HG03064 (cell line): ENCODE data around the gene ACACA.

Experiments used
- ATAC-seq: cut with Tn5 transposase; IDR thresholded peaks from one replicate; pipeline ENCODE4 v1.9.1; 2021; ENCODE audit warnings: low read depth; ENCODE audit not compliant: unreplicated experiment

The ACACA gene

GRCh38 chr17:37399265-37399803, 7.3 kb downstream of the ACACA start:
- no peak for ATAC-seq

GRCh38 chr17:37393352-37393751, 13.3 kb downstream of the ACACA start:
- no peak for ATAC-seq

- ATAC-seq, result no peak
These were observed 14.5 kb downstream of the ACACA start for GRCh38 chr17:37392024-37392590.

GRCh38 chr17:37391146-37391545, 15.5 kb downstream of the ACACA start:
- no peak for ATAC-seq

- ATAC-seq, result no peak
These were observed 17.5 kb downstream of the ACACA start for GRCh38 chr17:37389160-37389559.

GRCh38 chr17:37388266-37388665, 18.4 kb downstream of the ACACA start:
- ATAC-seq, result no peak

- ATAC-seq, result no peak
These were observed 20.2 kb downstream of the ACACA start for GRCh38 chr17:37386462-37386861.

- no peak for ATAC-seq
These were observed 21.1 kb downstream of the ACACA start for GRCh38 chr17:37385474-37385990.

- no peak for ATAC-seq
These were observed 22.0 kb downstream of the ACACA start for GRCh38 chr17:37384560-37385149.

- no peak for ATAC-seq
These were observed 24.6 kb downstream of the ACACA start for GRCh38 chr17:37382056-37382455.

- no peak for ATAC-seq
These were observed 30.9 kb downstream of the ACACA start, which contains the start of gene C17orf78 for GRCh38 chr17:37375706-37376105. Gene C17orf78 (plus strand): TSS chr17:37375985. CDS start chr17:37376093, 108 bp downstream.

GRCh38 chr17:37373530-37374159, 33.0 kb downstream of the ACACA start:
- ATAC-seq, result no peak

- ATAC-seq, result no peak
These were observed 38.1 kb downstream of the ACACA start for GRCh38 chr17:37368577-37368976.

- no peak for ATAC-seq
These were observed 41.0 kb downstream of the ACACA start for GRCh38 chr17:37365589-37365988.

GRCh38 chr17:37361543-37361942, 45.1 kb downstream of the ACACA start:
- ATAC-seq, result no peak

GRCh38 chr17:37360632-37361031, 46.0 kb downstream of the ACACA start:
- ATAC-seq, result no peak

GRCh38 chr17:37359682-37360188, 46.9 kb downstream of the ACACA start:
- ATAC-seq, result no peak

- peak; percentile 86 for ATAC-seq
These were observed 47.6 kb downstream of the ACACA start for GRCh38 chr17:37358830-37359681.

- ATAC-seq, result peak; percentile 5
These were observed 48.4 kb downstream of the ACACA start for GRCh38 chr17:37358098-37358829.
